Breast epithelium (tissue), 4 donors: ENCODE measurements around the gene FAM20C. TPM values are rescaled to one million over a fixed set of nuclear protein-coding genes. Genes with fewer than 3 reads are reported as not detected.

Experiments
- DNase-seq, 2 donors: peaks; one replicate each; pipeline ENCODE4 v3.0.0-alpha.2; 2019; ENCODE audit warnings: low spot score in 2 of 2
- H3K27ac ChIP-seq, 2 donors: fragments of 200-600 bp; sonication (generic) in 1 of 2; one replicate each; pipeline ENCODE4 v1.5.1; 2016 to 2019; ENCODE audit warnings: mild to moderate bottlenecking in 1 of 2
- H3K27me3 ChIP-seq, 2 donors: fragments of 200-600 bp; sonication (generic) in 1 of 2; one replicate each; pipeline versions ENCODE4 v1.5.1 to v1.6.0; 2017 to 2019; ENCODE audit warnings: control low read depth in 1 of 2, mild to moderate bottlenecking in 1 of 2
- H3K36me3 ChIP-seq: fragments of 200-600 bp; one replicate; pipeline ENCODE4 v1.5.1; 2019
- H3K4me1 ChIP-seq, 2 donors: fragments of 200-600 bp; sonication (generic); one replicate each; pipeline ENCODE4 v1.5.1; 2016 to 2019; ENCODE audit warnings: control low read depth in 1 of 2
- H3K4me3 ChIP-seq, 3 donors: fragments of 200-600 bp; sonication (generic); 1 replicate in 2 of 3; 2 replicates in 1 of 3; pipeline ENCODE4 v1.5.1; 2016 to 2019; ENCODE audit warnings: mild to moderate bottlenecking in 3 of 3, moderate library complexity in 2 of 3
- H3K9me3 ChIP-seq, 2 donors: fragments of 200-600 bp; sonication (generic) in 1 of 2; one replicate each; pipeline ENCODE4 v1.5.1; 2016 to 2019; ENCODE audit warnings: control low read depth in 1 of 2
- POLR2A ChIP-seq: fragments of 450-650 bp; IDR thresholded peaks from one replicate; pipeline ENCODE4 v1.6.1; 2016; ENCODE audit warnings: antibody characterized with exemption, mild to moderate bottlenecking, moderate library complexity
- POLR2AphosphoS5 ChIP-seq, 3 donors: sonication (generic); formaldehyde crosslinking; IDR thresholded peaks; one replicate each; pipeline ENCODE4 v1.6.1; 2017; ENCODE audit warnings: antibody characterized with exemption in 3 of 3
- intact Hi-C: fragments of 100-400 bp; cut with DNase I; formaldehyde crosslinking; loops from one replicate; pipeline ENCODE4 v1.15.1; 2023; ENCODE audit warnings: low total_unique reads
- total RNA-seq, 3 donors: library from RNA; depleted of rRNA; stranded (reverse); fragments of >200 nt; gene quantifications; one replicate each; pipeline ENCODE4 v1.1.0, GENCODE V29; 2016
- TF ChIP-seq, protein P1 (sequence below), 3 donors: fragments of 450-650 bp; IDR thresholded peaks; one replicate each; pipeline ENCODE4 v1.5.1; 2016 to 2017; ENCODE audit warnings: antibody characterized with exemption in 3 of 3, mild to moderate bottlenecking in 3 of 3, moderate library complexity in 3 of 3

Gene FAM20C
- total RNA-seq, 3 donors from 2014 or later, result 30.7 to 73.7 (median 71.0) TPM

DNA sequence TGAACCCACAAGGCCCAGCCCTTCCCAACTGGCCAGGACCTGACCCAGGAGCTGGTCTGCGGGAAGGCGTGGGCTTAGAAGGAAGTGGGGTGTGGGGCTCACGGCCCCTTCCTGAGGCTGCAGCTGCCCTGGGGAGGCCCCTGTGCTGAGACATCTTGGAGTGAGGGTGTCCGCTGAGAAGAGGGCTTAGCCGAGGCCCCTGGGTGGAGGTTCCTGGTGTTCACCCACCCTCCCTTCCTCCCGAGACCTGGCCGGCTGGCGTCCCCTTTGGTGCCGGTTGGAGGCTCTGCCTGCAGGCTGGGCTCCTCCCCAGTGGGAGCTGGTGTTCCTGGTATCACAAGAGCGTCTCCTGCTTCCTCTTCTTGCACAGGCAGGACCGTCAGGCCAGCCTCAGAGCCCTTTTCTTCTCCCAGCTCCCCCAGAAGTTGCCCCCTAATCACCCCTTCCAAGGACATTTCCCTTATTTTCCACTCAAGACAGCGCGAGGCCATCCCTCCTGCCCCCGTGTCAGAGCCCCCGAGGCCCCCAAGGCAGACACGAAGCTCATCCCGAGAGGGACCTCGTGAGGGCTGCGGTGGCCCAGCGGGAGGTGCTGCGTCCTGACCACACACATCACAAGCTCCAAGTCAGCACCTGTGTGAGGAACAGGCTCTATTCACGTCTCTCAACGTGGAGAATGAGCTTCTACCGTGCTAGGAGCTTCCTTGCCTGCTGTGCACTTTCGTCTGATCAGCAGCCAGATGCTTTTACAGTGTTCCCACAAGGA, 25.1 kb upstream of the FAM20C start:
- Histone ChIP-seq H3K27me3 (no peaks in the 10 kb centered on the region), H3K4me3 (no peak overlapping the region), H3K27ac (no peak overlapping the region), H3K9me3 (no peaks in the 10 kb centered on the region), H3K4me1 (no peaks in the 10 kb centered on the region), H3K36me3 (no peaks in the 10 kb centered on the region)
- no peak for DNase-seq
- TF ChIP-seq POLR2A (no peak), POLR2AphosphoS5 (IDR thresholded peaks at IDR 0.05) (no peak)
- TF ChIP-seq, protein P1, sequence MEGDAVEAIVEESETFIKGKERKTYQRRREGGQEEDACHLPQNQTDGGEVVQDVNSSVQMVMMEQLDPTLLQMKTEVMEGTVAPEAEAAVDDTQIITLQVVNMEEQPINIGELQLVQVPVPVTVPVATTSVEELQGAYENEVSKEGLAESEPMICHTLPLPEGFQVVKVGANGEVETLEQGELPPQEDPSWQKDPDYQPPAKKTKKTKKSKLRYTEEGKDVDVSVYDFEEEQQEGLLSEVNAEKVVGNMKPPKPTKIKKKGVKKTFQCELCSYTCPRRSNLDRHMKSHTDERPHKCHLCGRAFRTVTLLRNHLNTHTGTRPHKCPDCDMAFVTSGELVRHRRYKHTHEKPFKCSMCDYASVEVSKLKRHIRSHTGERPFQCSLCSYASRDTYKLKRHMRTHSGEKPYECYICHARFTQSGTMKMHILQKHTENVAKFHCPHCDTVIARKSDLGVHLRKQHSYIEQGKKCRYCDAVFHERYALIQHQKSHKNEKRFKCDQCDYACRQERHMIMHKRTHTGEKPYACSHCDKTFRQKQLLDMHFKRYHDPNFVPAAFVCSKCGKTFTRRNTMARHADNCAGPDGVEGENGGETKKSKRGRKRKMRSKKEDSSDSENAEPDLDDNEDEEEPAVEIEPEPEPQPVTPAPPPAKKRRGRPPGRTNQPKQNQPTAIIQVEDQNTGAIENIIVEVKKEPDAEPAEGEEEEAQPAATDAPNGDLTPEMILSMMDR (IDR thresholded peaks at IDR 0.05), result no peak
- intact Hi-C loops, result no loop called here

DNA sequence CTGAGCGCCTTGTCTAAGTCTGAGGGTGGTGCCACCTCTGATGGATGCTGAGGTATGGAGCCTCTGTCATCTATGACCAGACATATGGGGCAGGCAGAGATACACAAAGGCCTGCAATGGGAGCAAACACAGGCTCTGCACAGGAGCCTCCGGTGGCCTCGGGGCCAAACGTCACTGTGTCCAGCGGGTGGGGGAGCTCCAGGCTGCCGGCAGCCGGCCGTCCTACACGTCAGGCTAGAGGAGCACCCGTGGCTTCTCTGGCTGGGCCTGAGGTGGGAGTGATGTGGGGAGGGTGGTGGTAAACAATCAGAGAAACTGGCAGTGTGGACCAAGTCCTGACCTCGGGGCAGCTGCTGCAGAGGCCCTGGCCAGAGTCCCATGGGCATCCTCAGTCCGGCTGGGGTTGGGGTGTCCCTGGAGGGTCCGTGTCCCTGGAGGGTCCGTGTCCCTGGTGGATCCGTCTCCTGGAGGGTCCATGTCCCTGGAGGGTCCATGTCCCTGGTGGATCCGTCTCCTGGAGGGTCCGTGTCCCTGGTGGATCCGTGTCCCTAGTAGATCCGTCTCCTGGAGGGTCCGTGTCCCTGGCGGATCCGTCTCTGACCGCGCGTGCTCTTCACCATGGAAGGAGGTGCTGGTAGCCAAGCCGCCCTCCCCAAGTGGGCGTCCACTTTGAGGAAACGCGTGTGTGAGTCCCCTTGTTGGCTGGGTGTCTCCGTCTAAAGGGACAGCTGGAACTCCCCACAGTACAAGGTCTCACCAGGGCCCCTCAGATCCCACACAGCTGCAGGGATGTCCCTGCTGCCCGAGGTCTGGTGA, 24.2 kb upstream of the FAM20C start:
- no peak for DNase-seq
- Histone ChIP-seq H3K27ac (no peak overlapping the region), H3K4me1 (no peaks in the 10 kb centered on the region), H3K4me3 (no peak overlapping the region), H3K9me3 (no peaks in the 10 kb centered on the region), H3K36me3 (no peaks in the 10 kb centered on the region), H3K27me3 (no peaks in the 10 kb centered on the region)
- TF ChIP-seq POLR2AphosphoS5 (IDR thresholded peaks at IDR 0.05), result no peak
- intact Hi-C loops, result no loop called here

DNA sequence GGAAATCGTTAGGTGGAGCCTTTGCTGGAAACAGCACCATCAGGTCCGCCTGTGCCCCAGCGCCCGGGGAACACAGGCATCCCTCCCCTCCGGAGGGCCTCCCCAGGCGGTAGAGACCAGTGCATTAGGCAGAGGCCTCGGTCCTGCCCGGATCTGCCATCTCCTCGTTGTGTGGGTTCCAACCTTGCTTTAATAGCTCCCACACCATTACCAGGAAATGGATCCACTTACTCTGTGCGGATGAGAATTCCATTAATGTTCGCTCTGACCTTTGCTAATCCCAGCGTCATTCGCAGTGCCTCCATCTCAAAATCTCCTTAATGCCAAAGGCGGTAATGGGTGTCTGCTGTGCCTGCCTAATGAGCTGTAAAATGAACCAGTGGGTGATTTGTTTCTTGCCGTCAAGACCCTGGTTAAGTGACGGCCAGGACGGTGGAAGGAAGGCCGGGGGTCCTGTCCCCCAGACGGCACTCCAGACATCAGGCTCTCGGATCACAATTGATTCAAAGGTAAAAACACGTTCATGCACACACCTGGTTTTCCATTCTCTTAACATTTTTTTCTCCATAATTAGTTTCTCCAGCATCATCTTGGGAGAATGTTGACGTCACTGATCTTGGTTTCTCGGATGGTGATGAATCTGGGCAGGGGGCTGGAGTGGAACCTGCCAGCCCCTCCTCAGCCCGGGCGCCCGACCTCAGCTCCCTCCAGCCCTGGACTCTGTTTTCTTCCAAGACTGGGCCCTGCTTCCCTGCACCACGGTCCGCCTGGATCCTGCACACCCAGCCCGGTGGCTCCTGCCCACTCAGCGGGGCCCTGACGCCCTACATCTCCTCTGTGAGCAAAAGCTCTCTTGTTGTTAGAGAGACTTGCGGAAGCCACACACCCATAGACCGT, 22.8 kb upstream of the FAM20C start:
- Histone ChIP-seq H3K27ac (no peak overlapping the region), H3K9me3 (no peaks in the 10 kb centered on the region), H3K36me3 (no peaks in the 10 kb centered on the region), H3K27me3 (no peaks in the 10 kb centered on the region), H3K4me3 (no peak overlapping the region), H3K4me1 (no peaks in the 10 kb centered on the region)
- DNase-seq, result no peak
- TF ChIP-seq POLR2AphosphoS5 (IDR thresholded peaks at IDR 0.05) (no peak), POLR2A (no peak)
- TF ChIP-seq, protein P1 (IDR thresholded peaks at IDR 0.05), result no peak
- intact Hi-C loops, result no loop called here

DNA sequence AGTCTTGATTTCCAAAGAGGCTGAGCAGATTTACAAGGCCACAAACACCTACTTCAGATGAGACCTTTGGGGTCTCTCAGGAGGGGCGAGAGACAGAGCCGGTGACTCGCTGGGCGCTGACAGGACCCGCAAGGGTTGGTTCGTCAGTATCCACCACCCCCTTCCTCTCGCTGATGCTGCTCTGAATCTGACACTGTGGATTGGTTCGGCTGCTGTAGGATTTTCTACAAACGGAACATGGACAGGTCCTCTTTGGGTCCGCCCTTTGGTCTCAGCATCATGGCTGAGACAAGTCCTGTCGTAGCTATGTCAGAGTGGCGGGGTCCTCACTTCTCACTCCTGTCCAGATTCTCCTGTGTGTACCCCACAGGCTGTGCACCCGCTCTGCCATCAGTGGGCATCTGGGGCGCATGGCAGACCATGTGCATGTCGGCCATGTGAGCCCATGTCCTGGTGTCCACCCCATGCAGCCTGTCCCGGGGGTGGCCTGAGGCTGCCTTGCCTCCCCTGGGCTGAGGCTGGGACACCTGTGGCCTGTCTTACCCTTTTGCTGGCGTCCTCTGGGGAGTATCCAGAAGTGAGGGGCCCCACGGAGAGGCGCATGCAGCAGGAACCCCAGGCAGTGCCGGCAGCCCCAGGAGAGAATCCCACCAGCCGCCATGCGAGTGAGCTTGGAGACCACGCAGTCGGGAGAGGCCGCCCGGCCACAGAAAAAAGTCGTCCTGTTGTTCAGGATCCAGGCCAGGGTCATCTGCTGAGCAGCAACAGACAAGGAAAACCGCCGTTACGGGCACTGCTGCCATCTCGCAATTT, 21.6 kb upstream of the FAM20C start:
- H3K27me3 ChIP-seq, result no peaks in the 10 kb centered on the region
- no peaks in the 10 kb centered on the region for H3K4me1 ChIP-seq
- H3K4me3 ChIP-seq, result no peak overlapping the region
- no peaks in the 10 kb centered on the region for H3K36me3 ChIP-seq
- intact Hi-C loops, result no loop called here
- TF ChIP-seq POLR2AphosphoS5 (IDR thresholded peaks at IDR 0.05) (no peak), POLR2A (no peak)
- TF ChIP-seq, protein P1 (IDR thresholded peaks at IDR 0.05), result no peak
- DNase-seq, result no peak
- H3K27ac ChIP-seq, result no peak overlapping the region
- H3K9me3 ChIP-seq, result no peaks in the 10 kb centered on the region
